Measurements from ENCODE around the gene C3orf52. TPM values are rescaled to one million over a fixed set of nuclear protein-coding genes. Genes with fewer than 3 reads are reported as not detected.

C3orf52 gene
- polyA plus RNA-seq, 1 donor from 2014 or later: 0.21 TPM

- H3K27ac ChIP-seq (ENCODE audit: low read length): no peak overlapping the region
- no peaks in the 10 kb centered on the region for H3F3A ChIP-seq (ENCODE audit: insufficient read depth, low read length, poor library complexity, severe bottlenecking)
- no peak for TF ChIP-seq EZH2 (IDR thresholded peaks at IDR 0.05; ENCODE audit: borderline replicate concordance, insufficient read depth, low read length, poor library complexity, severe bottlenecking)
- no peak for TF ChIP-seq SMC3 (conservative IDR thresholded peaks at IDR 0.05; ENCODE audit: poor library complexity)
- TF ChIP-seq RAD21 (conservative IDR thresholded peaks at IDR 0.05): no peak
- TF ChIP-seq, protein P1, sequence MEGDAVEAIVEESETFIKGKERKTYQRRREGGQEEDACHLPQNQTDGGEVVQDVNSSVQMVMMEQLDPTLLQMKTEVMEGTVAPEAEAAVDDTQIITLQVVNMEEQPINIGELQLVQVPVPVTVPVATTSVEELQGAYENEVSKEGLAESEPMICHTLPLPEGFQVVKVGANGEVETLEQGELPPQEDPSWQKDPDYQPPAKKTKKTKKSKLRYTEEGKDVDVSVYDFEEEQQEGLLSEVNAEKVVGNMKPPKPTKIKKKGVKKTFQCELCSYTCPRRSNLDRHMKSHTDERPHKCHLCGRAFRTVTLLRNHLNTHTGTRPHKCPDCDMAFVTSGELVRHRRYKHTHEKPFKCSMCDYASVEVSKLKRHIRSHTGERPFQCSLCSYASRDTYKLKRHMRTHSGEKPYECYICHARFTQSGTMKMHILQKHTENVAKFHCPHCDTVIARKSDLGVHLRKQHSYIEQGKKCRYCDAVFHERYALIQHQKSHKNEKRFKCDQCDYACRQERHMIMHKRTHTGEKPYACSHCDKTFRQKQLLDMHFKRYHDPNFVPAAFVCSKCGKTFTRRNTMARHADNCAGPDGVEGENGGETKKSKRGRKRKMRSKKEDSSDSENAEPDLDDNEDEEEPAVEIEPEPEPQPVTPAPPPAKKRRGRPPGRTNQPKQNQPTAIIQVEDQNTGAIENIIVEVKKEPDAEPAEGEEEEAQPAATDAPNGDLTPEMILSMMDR (IDR thresholded peaks at IDR 0.05; ENCODE audit: poor library complexity, severe bottlenecking): no peak
- no peak for TF ChIP-seq MXI1 (conservative IDR thresholded peaks at IDR 0.05; ENCODE audit: poor library complexity, severe bottlenecking)
- TF ChIP-seq, protein P2, sequence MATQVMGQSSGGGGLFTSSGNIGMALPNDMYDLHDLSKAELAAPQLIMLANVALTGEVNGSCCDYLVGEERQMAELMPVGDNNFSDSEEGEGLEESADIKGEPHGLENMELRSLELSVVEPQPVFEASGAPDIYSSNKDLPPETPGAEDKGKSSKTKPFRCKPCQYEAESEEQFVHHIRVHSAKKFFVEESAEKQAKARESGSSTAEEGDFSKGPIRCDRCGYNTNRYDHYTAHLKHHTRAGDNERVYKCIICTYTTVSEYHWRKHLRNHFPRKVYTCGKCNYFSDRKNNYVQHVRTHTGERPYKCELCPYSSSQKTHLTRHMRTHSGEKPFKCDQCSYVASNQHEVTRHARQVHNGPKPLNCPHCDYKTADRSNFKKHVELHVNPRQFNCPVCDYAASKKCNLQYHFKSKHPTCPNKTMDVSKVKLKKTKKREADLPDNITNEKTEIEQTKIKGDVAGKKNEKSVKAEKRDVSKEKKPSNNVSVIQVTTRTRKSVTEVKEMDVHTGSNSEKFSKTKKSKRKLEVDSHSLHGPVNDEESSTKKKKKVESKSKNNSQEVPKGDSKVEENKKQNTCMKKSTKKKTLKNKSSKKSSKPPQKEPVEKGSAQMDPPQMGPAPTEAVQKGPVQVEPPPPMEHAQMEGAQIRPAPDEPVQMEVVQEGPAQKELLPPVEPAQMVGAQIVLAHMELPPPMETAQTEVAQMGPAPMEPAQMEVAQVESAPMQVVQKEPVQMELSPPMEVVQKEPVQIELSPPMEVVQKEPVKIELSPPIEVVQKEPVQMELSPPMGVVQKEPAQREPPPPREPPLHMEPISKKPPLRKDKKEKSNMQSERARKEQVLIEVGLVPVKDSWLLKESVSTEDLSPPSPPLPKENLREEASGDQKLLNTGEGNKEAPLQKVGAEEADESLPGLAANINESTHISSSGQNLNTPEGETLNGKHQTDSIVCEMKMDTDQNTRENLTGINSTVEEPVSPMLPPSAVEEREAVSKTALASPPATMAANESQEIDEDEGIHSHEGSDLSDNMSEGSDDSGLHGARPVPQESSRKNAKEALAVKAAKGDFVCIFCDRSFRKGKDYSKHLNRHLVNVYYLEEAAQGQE (IDR thresholded peaks at IDR 0.05; ENCODE audit: borderline replicate concordance): no peak
- TF ChIP-seq TAF1 (IDR thresholded peaks at IDR 0.05; ENCODE audit: low read depth): no peak
- TF ChIP-seq EP300 (conservative IDR thresholded peaks at IDR 0.05; ENCODE audit: poor library complexity, severe bottlenecking): no peak
- no peak for TF ChIP-seq POLR2AphosphoS5 (IDR thresholded peaks at IDR 0.05)
- no peak overlapping the region for H3K4me3 ChIP-seq (ENCODE audit: low read length)
- H3K27me3 ChIP-seq (ENCODE audit: insufficient read depth, low read depth, low read length): no peaks in the 10 kb centered on the region
- H3K9me2 ChIP-seq (ENCODE audit: insufficient read depth, low read length): no peaks in the 10 kb centered on the region
- H3K9ac ChIP-seq (ENCODE audit: low read length): no peak overlapping the region
- H3K79me2 ChIP-seq (replicated peaks; ENCODE audit: insufficient read depth, low read length): no peaks in the 10 kb centered on the region
- H3K9me3 ChIP-seq (ENCODE audit: low read length): no peaks in the 10 kb centered on the region
- no peak overlapping the region for H3K4me2 ChIP-seq (ENCODE audit: low read length)
- H3K36me3 ChIP-seq (ENCODE audit: insufficient read depth, low read length): no peaks in the 10 kb centered on the region
- no peak overlapping the region for H2AFZ ChIP-seq (ENCODE audit: low read depth, low read length)
- no peaks in the 10 kb centered on the region for H4K20me1 ChIP-seq (ENCODE audit: insufficient read depth)
Observed at GRCh38 chr3:112122870-112123269, 36.7 kb downstream of the C3orf52 start.

GRCh38 chr3:112123548-112123947 is 37.4 kb downstream of the C3orf52 start:
- Histone ChIP-seq H3F3A (ENCODE audit: insufficient read depth, low read length, poor library complexity, severe bottlenecking) (no peaks in the 10 kb centered on the region), H3K9ac (ENCODE audit: low read length) (no peak overlapping the region), H3K79me2 (replicated peaks; ENCODE audit: insufficient read depth, low read length) (no peaks in the 10 kb centered on the region), H3K9me2 (ENCODE audit: insufficient read depth, low read length) (no peaks in the 10 kb centered on the region), H2AFZ (ENCODE audit: low read depth, low read length) (no peak overlapping the region), H3K4me2 (ENCODE audit: low read length) (no peak overlapping the region), H3K4me3 (ENCODE audit: low read length) (no peak overlapping the region), H3K27me3 (ENCODE audit: insufficient read depth, low read depth, low read length) (no peaks in the 10 kb centered on the region), H3K9me3 (ENCODE audit: low read length) (no peaks in the 10 kb centered on the region), H3K36me3 (ENCODE audit: insufficient read depth, low read length) (no peaks in the 10 kb centered on the region), H3K27ac (ENCODE audit: low read length) (no peak overlapping the region), H4K20me1 (ENCODE audit: insufficient read depth) (no peaks in the 10 kb centered on the region)
- TF ChIP-seq EZH2 (IDR thresholded peaks at IDR 0.05; ENCODE audit: borderline replicate concordance, insufficient read depth, low read length, poor library complexity, severe bottlenecking) (no peak), POLR2AphosphoS5 (IDR thresholded peaks at IDR 0.05) (no peak), EP300 (conservative IDR thresholded peaks at IDR 0.05; ENCODE audit: poor library complexity, severe bottlenecking) (no peak), TAF1 (IDR thresholded peaks at IDR 0.05; ENCODE audit: low read depth) (no peak), RAD21 (conservative IDR thresholded peaks at IDR 0.05) (no peak)
- TF ChIP-seq, protein P2 (IDR thresholded peaks at IDR 0.05; ENCODE audit: borderline replicate concordance): no peak
